Measurements from ENCODE around the gene ANKRD10. TPM values are rescaled to one million over a fixed set of nuclear protein-coding genes. Genes with fewer than 3 reads are reported as not detected.

The ANKRD10 gene
- total RNA-seq, 1 donor from 2014 or later = 145 TPM

Other genes starting within 250 kb of the ANKRD10 start
- 97.8 and 101 TPM in 2 replicates for gene CARS2, start 209.0 kb downstream of the ANKRD10 start, total RNA-seq
- 16.7 and 18.4 TPM in 2 replicates for gene ING1, start 201.4 kb downstream of the ANKRD10 start, total RNA-seq
- gene ARHGEF7, start 200.2 kb upstream of the ANKRD10 start, total RNA-seq = 69.3 and 72.3 TPM in 2 replicates